ENCODE results near the gene DAZ1. TPM values are rescaled to one million over a fixed set of nuclear protein-coding genes. Genes with fewer than 3 reads are reported as not detected.

The DAZ1 gene
- not detected in 2 replicates for total RNA-seq

DNA sequence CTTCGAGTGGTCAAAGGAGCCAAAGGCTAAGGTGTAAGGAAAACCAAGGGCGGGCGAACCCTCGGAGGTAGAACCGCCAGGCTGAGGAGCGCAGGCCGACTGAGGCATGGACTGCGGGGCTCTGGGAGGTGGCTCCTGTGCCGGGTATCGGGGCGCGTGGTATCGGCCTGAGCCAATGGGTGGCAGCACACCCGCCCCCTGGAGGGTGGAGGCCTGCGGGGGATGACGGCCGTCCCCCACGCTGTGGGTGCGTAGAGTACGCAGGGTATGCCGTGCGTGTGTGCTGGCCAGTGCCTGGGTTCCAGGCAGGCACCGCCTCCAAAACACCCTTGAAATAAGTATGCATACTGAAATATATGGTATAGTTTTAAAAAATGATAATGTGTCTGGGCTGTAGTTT is at the start of gene DAZ1:
Gene DAZ1, minus strand, starts transcription at position 101 of the 400 bp plus-strand sequence. CDS start 208 bp downstream, outside the sequence.

GRCh38 chrY:23219233-23219632 is 20.4 kb upstream of the DAZ1 start, which contains the start of gene DAZ2:
DAZ2 (plus strand) TSS chrY:23219533; CDS start chrY:23219741, 208 bp downstream.

Other genes with a start within 250 kb of the DAZ1 start
- gene BPY2, start 214.7 kb downstream of the DAZ1 start, total RNA-seq: not detected in 2 replicates
- not detected in 2 replicates for gene DAZ2, start 20.5 kb upstream of the DAZ1 start, total RNA-seq

All from mesangial cell (primary cell).